Astrocyte (in vitro differentiated cells and primary cell): Measurements from ENCODE around the gene PARP8.

Source experiments
- EZH2 ChIP-seq: IDR thresholded peaks from 2 replicates; pipeline ENCODE4 v1.6.1; 2012; ENCODE audit warnings: mild to moderate bottlenecking, low read length, inconsistent platforms; ENCODE audit not compliant: insufficient read depth
- TF ChIP-seq, protein P1 (sequence below): IDR thresholded peaks from 2 replicates; pipeline ENCODE4 v1.5.1; 2011; ENCODE audit warnings: low read depth, mild to moderate bottlenecking, inconsistent platforms, low read length, moderate library complexity; ENCODE audit not compliant: insufficient read depth

DNA sequence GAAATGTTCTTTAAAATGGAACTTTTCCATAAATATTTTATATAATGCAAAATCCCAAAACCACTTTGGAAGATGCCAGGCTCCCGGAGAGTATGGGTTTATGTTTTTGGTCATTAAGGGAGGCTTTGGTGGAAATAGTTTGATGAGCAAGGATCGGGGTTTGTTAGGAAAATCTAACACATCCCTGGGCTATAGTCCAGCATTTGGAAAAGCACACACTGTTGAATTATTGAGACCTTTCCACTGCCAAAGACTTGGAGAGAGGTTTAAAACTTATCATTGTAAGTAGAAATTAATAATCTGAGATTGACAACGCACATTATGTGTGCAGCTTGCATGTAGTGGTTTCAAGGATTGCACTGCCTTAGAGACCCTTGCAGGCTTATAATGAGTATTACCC lies 156.3 kb downstream of the PARP8 start:
- TF ChIP-seq, protein P1, sequence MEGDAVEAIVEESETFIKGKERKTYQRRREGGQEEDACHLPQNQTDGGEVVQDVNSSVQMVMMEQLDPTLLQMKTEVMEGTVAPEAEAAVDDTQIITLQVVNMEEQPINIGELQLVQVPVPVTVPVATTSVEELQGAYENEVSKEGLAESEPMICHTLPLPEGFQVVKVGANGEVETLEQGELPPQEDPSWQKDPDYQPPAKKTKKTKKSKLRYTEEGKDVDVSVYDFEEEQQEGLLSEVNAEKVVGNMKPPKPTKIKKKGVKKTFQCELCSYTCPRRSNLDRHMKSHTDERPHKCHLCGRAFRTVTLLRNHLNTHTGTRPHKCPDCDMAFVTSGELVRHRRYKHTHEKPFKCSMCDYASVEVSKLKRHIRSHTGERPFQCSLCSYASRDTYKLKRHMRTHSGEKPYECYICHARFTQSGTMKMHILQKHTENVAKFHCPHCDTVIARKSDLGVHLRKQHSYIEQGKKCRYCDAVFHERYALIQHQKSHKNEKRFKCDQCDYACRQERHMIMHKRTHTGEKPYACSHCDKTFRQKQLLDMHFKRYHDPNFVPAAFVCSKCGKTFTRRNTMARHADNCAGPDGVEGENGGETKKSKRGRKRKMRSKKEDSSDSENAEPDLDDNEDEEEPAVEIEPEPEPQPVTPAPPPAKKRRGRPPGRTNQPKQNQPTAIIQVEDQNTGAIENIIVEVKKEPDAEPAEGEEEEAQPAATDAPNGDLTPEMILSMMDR: no peak
- TF ChIP-seq EZH2: no peak
